Brain pericyte (primary cell): ENCODE data around the gene CLK3.
"Not testable (repeated sequence)": the region's sequence is repeated elsewhere in the genome, so short reads cannot be mapped to it uniquely, and the experiment has no call there.

Experiments
- DNase-seq: peaks from one replicate; pipeline ENCODE4 v3.0.0-alpha.2; 2012; ENCODE audit warnings: low read depth, low spot score

CLK3 gene

DNA sequence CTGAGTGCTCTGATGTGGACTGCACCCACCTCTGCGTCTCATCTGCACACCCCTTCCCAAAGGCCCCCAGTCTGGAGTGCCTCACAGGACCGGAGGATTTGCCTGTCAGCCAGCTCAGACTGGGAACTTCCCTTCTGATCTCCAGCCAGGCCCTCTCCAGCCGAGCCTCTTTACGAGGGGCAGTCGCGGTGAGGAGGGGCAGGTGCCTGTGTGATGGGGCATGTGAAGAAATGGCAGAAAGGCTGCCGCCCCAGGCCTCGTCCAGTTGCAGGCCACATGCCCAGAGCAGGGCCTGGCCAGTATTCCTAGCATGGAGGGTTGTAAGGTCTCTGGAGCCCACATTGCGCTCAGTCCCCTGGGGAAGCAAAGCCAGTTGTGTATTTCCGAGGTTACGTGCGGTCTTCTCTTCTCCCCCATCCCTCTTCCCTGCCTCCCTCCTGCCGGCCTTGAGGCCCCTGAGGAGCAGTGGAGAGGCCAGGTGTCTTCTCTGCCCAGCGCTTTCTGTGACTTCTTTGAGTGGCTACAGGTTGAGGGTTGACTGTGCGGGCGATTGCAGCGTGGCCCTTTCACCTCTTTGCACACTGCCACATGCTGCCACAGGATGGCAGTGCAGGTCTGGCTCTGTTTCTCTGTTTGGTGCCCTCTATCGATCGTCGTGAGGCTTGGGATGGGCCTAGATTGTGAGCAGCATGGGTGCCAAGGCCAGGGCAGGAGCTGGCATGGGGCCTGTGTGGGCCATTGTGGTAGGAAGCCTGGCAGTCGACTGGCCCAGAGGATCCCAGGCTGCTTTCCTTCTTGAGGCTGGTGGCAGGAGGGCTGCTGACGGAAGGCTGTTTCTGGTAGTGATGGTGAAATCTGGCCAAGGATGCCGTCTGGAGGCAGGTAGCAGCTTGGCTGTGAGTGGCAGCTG is 5.3 kb downstream of the CLK3 start:
- no peak for DNase-seq

DNA sequence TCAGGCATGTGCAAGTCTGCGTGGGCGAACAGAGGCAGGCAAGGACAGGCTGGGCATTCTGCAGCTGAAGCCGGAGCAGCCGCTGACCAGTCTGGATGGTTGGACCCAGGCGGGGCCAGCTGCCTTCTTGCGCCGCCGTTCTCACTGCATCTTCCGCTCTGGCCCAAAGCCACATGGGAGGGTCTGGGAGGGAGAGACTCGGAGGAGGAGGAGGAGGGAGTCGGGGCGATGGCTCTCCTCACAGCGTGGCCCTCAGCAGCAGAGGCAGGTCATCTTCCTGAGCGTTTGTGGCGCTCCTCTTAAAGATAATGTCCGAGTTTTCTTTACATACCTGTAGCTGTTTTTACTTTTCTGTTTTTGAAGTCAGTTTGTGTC is 5.9 kb downstream of the CLK3 start:
- DNase-seq, result no peak

DNA sequence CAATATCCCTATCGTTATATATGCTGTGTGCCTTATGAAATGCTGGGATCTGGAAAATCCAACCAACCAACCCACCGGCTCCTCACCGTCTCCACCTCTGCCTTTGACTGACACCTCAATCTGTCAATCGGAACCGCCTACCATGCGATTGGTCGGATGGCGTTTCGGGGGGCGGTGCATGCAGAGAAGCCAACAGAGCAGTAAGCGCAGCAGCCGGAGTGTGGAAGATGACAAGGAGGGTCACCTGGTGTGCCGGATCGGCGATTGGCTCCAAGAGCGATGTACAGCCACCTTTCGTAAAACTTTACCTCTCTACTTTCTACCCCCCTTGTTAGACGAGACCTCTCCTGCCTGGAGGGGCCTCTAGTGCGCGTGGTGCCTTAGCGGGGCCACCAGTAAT is 6.3 kb downstream of the CLK3 start:
- DNase-seq, result no peak

DNA sequence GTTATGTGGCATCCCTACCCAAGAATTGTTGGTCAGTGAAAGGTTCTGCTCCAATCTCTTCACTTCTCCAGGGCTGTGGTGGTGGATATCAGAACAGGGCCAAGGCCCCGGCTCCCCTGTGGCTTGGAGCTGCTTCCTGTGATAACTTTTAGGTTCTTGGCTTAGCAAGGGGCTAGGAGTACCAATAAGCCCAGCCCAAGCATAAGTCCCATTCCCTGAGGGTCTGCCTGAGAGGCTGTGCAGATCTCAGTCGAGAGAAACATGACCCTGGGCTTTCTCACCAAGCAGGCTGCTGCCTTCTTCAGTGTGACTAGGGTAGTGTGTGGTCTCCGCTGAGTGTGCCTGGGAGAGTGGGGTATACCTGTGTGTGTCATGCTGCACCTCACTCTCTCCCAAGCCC is 7.1 kb downstream of the CLK3 start:
- no peak for DNase-seq

DNA sequence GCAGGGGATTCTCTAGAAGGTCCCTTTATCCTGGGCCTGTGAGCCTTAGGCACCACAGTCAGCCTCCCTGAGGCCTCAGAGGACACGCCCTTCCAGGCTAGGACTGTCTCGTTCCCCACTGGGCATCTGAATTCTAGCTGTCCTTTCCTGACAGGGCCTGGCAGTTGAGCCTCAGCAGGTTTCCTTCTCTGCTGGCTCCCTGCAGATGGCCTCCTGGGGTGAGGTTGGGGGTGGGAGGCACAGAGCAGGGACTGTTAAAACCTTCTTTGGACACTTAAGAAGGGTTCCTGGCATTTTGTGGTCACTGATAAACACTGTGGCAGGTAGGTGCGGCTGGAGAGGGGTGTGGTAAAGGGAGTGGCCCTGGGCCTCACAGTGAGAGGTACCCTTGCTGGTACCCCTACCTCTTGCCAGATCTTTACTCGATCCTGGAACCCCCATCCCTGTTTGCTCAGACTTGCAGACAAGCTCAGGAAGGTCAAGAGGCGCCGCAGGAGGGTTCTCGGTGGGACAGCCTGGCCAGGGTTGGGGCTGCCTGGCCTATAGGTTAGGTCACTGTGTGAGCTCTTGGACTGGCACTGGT is 8.5 kb downstream of the CLK3 start:
- no peak for DNase-seq

DNA sequence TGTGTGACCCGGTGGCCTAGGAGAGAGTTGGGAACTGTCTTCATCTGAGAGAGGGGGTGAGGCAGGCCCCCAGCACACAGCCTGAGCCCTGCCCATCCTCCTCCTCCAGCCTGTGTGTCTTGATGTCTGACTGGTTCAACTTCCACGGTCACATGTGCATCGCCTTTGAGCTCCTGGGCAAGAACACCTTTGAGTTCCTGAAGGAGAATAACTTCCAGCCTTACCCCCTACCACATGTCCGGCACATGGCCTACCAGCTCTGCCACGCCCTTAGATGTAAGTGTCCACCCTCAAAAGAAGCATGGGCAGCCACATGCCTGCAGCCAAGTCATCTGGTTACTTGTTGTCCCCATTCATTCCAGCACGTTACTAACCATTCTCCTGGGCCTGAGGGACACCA is 10.1 kb downstream of the CLK3 start:
- no peak for DNase-seq

DNA sequence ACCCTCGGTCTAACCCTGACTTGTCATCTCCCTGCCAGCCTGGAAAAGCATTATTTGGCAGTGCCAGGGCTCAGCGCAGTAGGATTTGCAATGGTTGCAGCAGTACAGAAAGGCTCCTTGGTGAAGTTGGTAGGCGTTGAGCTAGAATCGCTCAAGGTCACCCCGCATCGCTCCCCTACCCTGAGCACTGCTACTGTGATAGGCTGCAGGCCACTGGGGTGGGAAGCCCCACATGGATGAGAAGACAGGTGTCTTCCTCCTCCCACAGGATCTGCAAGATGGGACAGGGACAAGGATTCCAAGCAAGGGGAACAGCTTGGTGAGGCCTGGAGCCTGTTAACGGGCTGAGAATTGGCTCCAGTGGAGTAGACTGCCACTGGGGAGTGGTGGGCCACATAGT is 10.7 kb downstream of the CLK3 start:
- no peak for DNase-seq

DNA sequence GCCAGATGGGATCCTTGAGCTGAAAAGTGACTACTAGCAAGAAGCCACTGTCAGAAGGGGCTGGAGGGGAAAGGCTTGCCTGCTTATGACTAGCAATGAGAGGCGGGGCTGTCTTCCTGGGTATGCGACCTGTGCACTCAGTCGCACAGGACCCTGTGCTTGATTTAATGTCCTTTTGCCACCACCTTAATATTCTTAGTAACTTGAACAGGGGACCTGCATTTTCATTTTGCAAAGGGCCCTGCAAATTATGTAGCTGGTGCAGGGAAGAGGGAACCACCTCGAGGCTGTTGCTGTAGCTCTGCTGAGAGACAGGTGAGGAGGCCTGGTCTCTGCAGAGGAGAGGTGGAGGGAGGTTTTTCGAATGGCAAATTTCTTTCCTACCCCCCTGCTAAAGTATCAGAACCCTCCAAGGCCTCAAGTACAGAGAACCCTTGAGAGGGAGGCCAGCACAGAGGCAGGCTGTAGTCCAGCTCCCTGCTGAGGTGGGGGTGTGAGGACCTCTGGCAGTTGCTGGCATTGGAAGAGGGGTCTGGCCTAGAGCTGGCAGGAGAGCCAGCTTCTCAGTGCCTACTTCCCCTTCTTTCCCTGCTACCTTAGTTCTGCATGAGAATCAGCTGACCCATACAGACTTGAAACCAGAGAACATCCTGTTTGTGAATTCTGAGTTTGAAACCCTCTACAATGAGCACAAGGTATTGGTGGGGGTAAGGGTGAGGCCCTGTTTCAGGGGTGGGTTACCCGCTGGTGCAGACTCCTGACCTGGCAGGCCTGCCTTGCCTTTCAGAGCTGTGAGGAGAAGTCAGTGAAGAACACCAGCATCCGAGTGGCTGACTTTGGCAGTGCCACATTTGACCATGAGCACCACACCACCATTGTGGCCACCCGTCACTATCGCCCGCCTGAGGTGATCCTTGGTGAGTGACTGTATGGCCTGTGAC is 11.4 kb downstream of the CLK3 start:
- DNase-seq, result no peak

DNA sequence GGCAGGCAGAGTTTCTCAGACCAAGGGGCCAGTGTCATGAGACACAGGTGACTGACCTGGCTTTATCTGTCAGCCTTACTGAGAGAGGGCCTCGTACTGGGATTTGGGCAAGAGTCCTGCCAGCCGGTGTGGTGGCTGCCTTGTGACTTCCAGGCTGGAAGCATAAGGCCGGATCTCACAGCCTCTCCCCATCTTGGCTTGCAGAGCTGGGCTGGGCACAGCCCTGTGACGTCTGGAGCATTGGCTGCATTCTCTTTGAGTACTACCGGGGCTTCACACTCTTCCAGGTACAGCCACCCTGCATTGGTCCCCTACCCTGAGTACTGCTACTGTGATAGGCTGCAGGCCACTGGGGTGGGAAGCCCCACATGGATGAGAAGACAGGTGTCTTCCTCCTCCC is 12.1 kb downstream of the CLK3 start:
- DNase-seq, result no peak

DNA sequence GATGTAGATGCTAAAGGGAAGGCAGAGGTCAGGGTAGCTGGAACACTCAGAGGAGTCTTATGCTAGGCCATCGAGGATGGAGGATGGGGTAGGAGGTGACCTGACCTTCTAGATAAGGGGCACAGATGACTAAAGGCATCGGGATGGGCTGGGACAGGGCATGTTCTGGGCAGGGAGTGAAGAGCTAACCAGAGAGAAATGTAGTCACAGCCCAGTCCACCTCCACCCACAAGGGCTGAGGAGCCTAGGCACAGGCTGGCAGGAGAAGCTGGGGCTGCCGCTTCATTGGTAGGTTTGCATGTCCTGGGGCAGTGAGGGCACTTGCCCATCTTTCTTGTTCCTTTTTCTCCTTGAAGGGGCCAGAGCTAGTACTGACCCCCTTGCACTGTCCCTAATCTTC is 12.6 kb downstream of the CLK3 start:
- no peak for DNase-seq

DNA sequence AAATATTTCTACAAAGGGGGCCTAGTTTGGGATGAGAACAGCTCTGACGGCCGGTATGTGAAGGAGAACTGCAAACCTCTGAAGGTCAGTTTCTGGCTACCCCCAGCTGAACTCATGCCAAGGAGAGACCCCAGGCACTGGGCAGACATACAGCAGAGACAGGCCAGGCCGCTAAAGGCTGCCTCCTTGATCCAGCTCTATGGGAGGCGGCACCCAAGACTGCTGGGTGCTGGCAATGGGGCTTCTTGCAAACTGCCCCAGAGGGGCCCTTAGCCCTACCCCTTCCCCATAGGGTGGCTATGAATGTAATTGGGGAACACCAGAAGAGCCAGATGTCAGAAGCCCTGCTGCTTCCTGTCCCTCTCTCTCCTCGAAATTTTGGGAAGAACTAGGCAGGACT is 13.3 kb downstream of the CLK3 start:
- no peak for DNase-seq

DNA sequence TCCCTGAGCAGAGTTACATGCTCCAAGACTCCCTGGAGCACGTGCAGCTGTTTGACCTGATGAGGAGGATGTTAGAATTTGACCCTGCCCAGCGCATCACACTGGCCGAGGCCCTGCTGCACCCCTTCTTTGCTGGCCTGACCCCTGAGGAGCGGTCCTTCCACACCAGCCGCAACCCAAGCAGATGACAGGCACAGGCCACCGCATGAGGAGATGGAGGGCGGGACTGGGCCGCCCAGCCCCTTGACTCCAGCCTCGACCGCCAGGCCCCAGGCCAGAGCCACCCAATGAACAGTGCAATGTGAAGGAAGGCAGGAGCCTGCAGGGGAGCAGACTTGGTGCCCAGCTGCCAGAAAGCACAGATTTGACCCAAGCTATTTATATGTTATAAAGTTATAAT is 14.1 kb downstream of the CLK3 start:
- not testable (repeated sequence) for DNase-seq

DNA sequence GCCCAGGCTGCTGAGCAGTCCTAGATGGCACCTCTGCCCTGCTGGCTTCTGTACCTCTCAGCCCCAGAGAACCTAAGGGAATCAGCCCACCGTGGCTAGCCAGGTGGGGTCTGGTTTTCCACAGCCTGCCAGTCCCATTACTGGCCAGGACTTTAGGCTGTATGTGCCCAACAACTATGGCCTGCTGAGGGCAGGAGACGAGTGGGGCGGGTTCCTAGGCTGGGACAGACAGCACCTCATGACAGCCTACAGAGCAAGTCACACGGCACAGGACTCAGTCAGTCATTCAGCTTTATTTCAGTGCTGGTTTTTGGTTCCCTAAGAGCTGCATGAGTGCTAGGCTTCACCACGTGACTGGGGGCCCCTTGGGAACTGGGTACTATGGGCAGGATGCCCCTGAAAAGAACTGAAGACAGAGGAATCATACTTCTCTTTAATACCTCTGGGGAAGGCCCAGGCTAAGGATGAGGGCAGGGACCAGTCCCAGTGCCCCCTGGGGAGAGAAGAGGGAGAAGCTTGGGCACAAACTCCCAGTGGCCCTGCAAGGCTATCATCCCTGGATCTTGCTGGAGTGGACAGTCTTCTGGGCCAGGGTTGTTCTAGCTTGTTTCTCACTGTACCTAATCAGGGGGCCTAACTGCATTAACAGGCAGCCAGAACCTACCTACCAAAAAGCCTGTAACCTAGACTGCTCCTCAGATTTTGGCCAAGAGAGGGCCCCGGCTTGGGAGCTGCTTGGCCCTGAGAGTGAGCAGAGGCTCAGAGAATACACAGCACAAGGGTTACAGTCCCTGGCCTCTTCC is 14.8 kb downstream of the CLK3 start:
- no peak for DNase-seq

DNA sequence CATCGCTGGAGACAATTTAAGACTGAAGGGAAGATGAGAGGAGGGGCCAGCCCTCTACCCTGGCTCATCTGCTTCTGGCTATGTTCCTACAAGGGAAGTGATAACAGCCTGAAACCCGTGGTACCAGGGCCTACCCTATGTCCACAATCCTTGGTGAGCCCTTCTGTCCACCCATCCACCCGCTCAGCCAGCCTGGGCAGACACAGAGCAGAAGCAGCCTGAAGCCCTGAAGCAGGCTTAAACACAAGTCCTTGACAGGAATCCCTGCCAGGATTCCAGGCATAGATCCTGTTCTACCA is 15.4 kb downstream of the CLK3 start:
- DNase-seq, result no peak

DNA sequence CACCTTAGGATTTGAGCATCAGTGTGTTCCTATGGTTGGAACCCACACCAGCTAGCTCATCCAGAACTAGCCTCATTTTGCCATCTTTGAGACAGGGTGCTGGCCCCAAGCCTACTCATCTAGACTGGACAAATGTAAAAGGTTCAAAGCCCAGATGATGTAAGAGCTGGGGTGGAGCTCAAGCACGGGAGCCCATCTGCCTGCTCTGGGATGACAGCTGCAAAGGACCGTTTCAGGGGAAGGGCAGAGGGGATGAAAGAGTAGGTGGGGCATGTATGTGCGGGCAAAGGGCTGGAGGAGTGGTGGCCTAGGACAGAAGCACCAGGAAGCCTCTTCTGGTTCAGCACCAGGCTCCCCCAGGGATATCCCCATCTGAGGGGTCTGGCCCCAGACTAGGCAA is 15.8 kb downstream of the CLK3 start:
- DNase-seq, result no peak

DNA sequence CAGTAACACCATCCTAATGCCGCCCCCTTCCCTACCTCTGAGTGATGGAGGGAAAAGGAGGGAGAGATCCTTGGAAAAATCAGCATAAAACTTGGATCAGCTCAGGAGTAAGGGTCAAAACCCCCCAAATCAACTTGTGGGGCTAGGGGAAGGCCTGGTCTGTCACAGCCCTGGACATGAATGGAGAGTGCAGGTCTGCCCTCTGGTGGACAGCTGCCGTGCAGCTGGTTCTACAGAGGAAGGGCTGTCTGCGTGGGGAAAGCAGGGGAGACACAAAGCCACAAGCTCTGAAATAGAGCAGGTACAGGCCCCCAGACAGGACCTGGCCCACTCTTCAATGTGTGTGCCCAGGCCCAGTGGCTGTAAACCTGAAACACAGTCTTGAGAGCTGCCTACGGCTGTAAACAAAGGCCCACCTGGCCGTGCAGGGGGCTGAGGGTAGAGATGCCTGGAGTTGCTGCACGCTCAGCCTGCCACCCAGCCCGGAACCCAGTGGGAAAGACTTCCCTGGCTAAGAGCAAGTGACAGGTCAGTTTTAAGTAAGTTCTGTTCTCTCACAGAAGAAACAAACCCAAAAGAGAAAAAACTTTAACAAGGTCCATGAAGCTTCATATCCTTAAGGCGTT is 16.4 kb downstream of the CLK3 start:
- no peak for DNase-seq

DNA sequence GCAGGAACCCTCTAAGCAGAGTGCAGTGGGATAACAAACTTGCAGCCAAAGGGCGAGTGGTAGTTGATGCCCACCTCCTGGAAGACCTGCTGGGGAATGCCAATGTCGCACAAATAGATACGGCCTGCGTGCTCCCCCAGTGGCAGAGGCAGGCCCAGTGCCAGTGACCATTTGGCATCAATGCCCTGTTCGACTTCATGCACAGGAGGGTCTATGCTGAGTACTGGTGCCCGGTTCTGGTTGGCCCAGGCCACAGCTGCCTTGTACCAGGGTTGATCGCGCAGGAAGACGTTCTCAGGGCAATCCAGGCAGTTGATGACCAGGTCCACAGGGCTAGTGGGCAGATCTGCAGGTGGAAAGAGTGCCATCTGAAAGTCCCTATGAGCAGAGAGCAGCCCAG is 17.0 kb downstream of the CLK3 start:
- no peak for DNase-seq

DNA sequence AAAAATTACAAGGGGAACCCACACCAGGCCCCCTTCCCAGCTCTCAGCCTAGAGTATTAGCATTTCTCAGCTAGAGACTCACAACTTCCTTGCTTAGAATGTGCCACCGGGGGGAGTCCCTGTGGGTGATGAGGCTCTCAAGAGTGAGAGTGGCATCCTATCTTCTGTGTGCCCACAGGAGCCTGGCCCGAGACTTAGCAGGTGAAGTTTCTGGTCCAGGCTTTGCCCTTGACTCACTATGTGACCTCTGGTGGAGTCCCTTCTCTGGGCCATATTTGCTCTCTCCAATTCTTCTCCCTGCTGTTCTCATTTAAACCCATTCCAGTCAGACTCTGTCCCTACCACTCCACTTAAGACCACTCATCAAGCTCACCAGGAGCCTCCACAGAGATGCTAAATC is 18.1 kb downstream of the CLK3 start:
- DNase-seq, result no peak

DNA sequence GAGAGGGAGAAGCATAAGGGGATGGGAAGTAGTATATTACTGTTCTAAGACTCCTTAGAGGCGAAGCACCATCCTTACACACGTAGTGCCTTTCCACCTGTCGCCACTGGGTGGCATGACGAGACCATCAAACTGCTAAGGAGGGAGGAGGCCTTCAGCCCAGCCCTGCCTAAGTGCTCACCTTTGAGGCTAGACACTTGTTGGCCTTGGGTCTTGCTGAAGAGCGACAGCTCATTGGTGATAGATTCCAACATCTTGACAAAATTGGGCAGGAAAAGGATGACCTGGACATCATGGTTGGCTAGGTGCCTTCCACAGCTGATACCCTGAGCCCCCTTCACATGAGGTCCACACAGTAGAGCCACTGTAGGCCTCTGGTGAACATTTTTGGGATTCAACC is 19.6 kb downstream of the CLK3 start:
- DNase-seq, result no peak

DNA sequence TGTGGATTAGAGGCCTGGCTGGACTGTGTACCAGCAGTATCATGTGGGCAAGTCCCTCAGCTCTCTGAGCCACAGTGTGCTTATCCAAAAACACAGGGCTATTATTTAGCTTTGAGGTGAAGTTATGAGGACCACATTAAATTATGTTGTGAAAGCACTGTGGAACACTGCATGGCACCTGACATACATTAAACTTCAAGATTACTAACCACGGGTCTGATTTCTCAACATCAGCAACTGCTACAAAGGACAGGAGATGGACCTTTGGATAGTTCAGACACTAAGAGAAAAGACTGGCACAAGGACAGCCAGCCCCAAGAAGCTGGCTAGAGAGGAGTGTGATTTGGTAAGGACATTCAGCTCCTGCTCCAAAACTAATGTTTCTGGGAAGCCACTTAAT is 21.3 kb downstream of the CLK3 start:
- no peak for DNase-seq

DNA sequence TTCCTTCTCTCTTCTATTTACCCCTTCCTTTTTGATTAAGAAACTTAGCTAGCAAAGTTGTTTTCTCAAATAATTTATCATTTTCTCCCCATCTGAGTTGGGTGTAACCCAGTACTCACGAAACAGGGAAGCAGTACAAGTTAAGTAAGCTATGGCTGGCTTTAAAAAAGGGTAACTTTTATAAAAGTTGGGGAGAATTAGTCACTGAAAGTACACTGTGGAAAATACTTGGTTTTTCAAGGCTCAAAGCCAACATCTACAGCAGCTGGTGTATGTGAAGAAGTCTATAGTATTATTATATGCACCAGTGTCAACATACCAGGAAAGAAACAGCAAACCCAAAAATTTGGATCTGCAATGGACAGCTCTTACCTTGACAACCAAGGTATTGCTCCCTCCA is 25.5 kb downstream of the CLK3 start:
- DNase-seq, result no peak
